ENCODE measurements around the gene TRAF5.

GRCh38 chr1:211381481-211382181, 55.0 kb downstream of the TRAF5 start:
- TF ChIP-seq CTCF (IDR thresholded peaks at IDR 0.05; ENCODE audit: insufficient read depth, low read depth, low read length), result no peak
- TF ChIP-seq EZH2 (IDR thresholded peaks at IDR 0.05; ENCODE audit: insufficient read depth, low read length), result no peak

Data from astrocyte (in vitro differentiated cells and primary cell).